ENCODE results near the gene COL13A1. TPM values are rescaled to one million over a fixed set of nuclear protein-coding genes. Genes with fewer than 3 reads are reported as not detected.

COL13A1 gene
- total RNA-seq, 6 experiments from 2014 or later, result 0.18 to 0.44 (median 0.30) TPM; not detected in 2

DNA sequence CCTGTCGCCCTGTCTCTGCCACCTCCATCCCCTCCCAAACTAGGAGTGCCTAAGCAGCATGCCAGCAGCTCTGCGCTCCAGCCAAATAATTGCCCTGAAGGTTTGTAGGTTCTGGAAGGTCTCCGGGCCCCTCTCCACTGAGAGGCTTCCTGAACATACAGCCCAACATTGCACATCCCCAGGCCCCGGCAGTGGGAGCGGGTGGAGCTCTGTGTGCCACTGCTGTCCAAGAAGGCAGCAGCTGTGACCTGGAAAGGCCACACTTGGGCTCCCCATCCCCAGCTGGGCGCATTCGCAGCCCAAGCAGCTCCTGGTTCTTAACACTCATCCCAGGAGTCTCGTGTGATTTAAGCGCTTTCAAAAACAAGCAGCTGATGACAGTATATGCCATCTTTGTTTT lies 95.7 kb downstream of the COL13A1 start:
- WGBS (ENCODE audit: insufficient coverage, low coverage, low lambda C conversion rate, missing lambda C conversion rate), result 100% methylated on average over 2 of the region's 9 CpGs
- Histone ChIP-seq H3K36me3 (no peaks in the 10 kb centered on the region), H3K27me3 (no peaks in the 10 kb centered on the region), H3K4me3 (no peak overlapping the region), H3K9me3 (no peaks in the 10 kb centered on the region), H3K4me1 (peaks cover 0 to 49% (median 15%) of the 10 kb centered on the region in 4 donors), H3K27ac (no peak overlapping the region)
- intact Hi-C loops (cut with DNase I), result no loop called here
- ATAC-seq (no peak), DNase-seq (no peak)
- TF ChIP-seq, protein P1, sequence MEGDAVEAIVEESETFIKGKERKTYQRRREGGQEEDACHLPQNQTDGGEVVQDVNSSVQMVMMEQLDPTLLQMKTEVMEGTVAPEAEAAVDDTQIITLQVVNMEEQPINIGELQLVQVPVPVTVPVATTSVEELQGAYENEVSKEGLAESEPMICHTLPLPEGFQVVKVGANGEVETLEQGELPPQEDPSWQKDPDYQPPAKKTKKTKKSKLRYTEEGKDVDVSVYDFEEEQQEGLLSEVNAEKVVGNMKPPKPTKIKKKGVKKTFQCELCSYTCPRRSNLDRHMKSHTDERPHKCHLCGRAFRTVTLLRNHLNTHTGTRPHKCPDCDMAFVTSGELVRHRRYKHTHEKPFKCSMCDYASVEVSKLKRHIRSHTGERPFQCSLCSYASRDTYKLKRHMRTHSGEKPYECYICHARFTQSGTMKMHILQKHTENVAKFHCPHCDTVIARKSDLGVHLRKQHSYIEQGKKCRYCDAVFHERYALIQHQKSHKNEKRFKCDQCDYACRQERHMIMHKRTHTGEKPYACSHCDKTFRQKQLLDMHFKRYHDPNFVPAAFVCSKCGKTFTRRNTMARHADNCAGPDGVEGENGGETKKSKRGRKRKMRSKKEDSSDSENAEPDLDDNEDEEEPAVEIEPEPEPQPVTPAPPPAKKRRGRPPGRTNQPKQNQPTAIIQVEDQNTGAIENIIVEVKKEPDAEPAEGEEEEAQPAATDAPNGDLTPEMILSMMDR (IDR thresholded peaks at IDR 0.05), result no peak
- no peak for TF ChIP-seq POLR2A (IDR thresholded peaks at IDR 0.05)

DNA sequence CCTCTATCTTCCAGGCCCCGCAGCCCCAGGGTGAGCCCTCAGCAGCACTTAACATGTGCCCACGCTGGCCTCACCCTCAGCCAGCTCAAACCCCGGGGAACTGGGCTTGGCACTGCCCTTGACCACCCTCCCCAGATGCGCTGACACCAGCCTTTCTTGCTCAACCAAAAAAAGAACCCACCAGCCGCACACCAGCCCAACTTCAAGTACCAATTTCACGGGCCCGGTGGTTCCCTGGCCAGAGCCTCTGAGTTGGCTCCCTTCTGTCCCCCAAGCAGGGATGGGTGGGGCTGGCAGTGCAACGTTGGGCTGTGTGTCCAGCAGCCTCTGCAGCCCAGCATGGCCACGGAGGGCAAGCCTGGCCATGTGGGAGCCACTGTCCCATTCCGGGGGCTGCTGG lies 96.3 kb downstream of the COL13A1 start:
- Histone ChIP-seq H3K4me1 (peaks cover 0 to 43% (median 13%) of the 10 kb centered on the region in 4 donors), H3K4me3 (no peak overlapping the region), H3K9me3 (no peaks in the 10 kb centered on the region), H3K36me3 (no peaks in the 10 kb centered on the region), H3K27me3 (no peaks in the 10 kb centered on the region), H3K27ac (no peak overlapping the region)
- no peak for DNase-seq
- ATAC-seq, result no peak
- intact Hi-C loops (cut with DNase I), result no loop called here
- TF ChIP-seq, protein P1 (IDR thresholded peaks at IDR 0.05), result no peak
- no peak for TF ChIP-seq POLR2A (IDR thresholded peaks at IDR 0.05)
- WGBS (ENCODE audit: insufficient coverage, low coverage, low lambda C conversion rate, missing lambda C conversion rate), result 80% methylated on average over 1 of the region's 10 CpGs

- intact Hi-C loops (cut with DNase I), result no loop called here
- Histone ChIP-seq H3K4me3 (no peak overlapping the region), H3K27ac (no peak overlapping the region), H3K9me3 (no peaks in the 10 kb centered on the region), H3K36me3 (no peaks in the 10 kb centered on the region), H3K4me1 (peaks cover 0 to 38% (median 13%) of the 10 kb centered on the region in 4 donors), H3K27me3 (no peaks in the 10 kb centered on the region)
- ATAC-seq (peak; percentile 38 to 67 (median 45)), DNase-seq (peak in 2 of 3 donors; percentile 44 to 70)
- WGBS (ENCODE audit: insufficient coverage, low coverage, low lambda C conversion rate, missing lambda C conversion rate), result 25% methylated on average over 9 of the region's 10 CpGs
- TF ChIP-seq, protein P1 (IDR thresholded peaks at IDR 0.05), result no peak
- no peak for TF ChIP-seq POLR2A (IDR thresholded peaks at IDR 0.05)
Measured at GRCh38 chr10:69898524-69898923, 96.8 kb downstream of the COL13A1 start.

- TF ChIP-seq, protein P1 (IDR thresholded peaks at IDR 0.05), result no peak
- TF ChIP-seq POLR2A (IDR thresholded peaks at IDR 0.05), result no peak
- DNase-seq, result no peak
- 89% methylated on average over 2 of the region's 2 CpGs for WGBS (ENCODE audit: insufficient coverage, low coverage, low lambda C conversion rate, missing lambda C conversion rate)
- H3K36me3 ChIP-seq, result no peaks in the 10 kb centered on the region
- intact Hi-C loops (cut with DNase I), result no loop called here
- H3K4me1 ChIP-seq, result peaks cover 0 to 34% (median 11%) of the 10 kb centered on the region in 4 donors
- no peak overlapping the region for H3K27ac ChIP-seq
- no peaks in the 10 kb centered on the region for H3K27me3 ChIP-seq
- no peaks in the 10 kb centered on the region for H3K9me3 ChIP-seq
- H3K4me3 ChIP-seq, result no peak overlapping the region
- ATAC-seq, result no peak
Measured at GRCh38 chr10:69898941-69899340, 97.2 kb downstream of the COL13A1 start.
